Middle frontal gyrus (tissue), 1 donor: ENCODE results near the gene KBTBD4.
"Not testable (repeated sequence)": the region's sequence is repeated elsewhere in the genome, so short reads cannot be mapped to it uniquely, and the experiment has no call there.

ENCODE experiments used
- DNase-seq: peaks from one replicate; pipeline ENCODE4 v3.0.0-alpha.2; 2015; ENCODE audit warnings: low spot score; ENCODE audit errors: extremely low spot score

Gene KBTBD4

GRCh38 chr11:47589977-47590861, 11.4 kb upstream of the KBTBD4 start:
- no peak for DNase-seq

DNA sequence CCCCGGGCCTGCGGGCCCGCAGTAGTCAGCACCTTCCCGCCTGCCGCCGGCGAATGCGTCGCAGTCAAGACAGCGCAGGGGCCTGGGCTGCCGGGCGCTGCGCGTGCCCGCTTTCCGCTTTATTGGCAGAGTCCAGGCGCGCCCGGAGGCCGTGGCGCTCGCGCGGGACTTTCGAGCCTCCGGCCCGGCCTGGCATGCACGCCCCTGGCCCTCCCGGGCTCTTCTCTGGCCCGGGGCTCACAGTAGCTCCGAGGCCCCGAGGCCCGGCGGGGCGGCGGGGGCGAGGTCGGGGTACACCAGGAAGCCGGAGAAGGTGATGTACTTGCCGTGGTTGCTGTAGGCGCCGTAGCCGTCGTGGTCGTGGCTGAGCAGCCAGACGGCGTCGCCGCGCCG, 10.8 kb upstream of the KBTBD4 start:
- no peak for DNase-seq

DNA sequence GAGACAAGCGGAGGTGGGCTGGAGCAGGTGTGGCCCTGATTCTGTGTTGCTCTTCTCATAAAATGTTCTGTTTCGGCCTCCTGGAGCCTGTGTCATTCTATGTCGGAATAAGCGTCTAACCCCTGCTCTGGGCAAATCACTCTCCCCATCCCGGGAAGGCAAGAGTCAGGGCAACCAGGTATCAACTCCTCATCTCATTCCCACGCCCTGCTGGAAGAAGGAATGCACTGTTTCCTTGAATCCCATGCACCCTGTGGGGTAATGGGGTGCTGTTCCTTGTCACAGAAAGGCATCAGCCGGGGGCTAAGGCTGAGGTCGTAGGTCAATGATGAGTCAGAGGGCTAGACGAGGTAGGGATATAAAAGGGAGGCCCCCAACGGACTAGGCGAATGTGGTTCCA, 10.3 kb upstream of the KBTBD4 start:
- no peak for DNase-seq

- DNase-seq: no peak
Observed at GRCh38 chr11:47587723-47588326, 9.1 kb upstream of the KBTBD4 start.

DNA sequence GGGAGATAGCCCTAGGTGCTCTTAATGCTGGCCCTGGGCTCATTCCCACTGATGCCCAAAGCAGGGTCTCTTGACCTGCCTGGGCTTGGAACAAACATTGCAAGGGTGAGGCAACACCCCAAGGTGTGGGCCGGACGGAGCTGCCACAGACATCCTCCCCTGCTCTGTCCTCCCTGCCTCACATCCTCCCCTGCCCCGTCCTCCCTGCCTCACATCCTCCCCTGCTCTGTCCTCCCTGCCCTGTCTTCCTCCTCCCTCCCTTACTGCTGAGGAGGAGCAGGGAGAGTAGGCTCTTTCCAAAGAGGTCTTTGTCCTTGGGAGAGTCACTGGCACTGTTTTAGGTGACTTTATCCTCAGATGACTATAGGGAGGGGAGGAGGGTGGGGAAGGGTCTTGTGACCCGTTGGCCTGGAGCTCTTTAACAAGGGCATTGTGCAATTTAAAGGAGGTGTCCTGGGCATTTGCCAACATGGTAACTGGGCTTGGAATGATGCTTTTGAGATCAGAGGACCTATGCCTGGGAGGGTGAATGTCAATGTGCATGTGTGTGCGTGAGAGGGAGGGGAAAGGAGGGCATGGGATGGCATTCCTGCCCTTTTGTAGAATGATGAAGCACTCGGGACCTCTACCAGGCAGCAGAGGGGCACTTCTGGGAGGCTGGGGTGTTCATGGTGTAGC, 8.4 kb upstream of the KBTBD4 start:
- DNase-seq: no peak

DNA sequence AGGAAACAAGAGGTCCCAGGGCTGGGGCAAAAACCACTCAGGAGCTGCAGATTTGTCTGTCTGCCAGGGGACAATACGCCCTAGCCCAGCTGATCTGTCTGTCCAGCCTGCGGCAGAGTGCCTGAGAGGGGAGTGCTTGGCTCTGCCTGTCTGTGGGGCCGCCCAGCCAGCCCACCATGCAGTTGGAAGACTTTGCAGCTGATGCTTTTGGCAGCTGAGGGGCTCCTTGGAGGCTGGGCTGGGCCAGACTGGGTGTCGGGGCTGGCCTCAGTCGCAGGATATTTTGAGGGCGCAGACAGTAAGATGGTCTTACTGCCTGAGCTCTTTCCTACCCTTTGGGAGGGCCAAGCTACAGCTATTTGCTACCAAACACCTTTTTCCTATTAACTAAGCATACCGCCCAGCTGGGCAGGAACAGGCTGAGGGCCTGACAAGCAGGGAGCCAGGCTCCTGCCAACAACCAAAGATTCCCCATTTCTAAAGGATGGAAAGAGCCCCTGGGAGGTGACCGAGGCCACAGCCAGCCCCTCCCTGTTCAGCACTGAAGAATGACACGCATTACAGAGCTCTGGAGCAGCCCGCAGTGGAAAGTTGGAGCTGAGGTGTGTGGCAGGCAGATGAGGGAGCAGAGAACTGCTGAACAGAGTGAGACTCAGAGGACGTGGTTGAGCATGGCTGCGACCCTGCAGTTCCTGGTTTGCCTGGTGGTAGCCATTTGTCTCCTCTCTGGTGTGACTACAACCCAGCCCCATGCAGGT, 7.5 kb upstream of the KBTBD4 start, which contains the start of gene FAM180B:
Gene FAM180B, plus strand, starts transcription at position 581 of the 758 bp plus-strand sequence. Its CDS starts 91 bp downstream, at position 672.
- DNase-seq: no peak

GRCh38 chr11:47583844-47584243, 5.1 kb upstream of the KBTBD4 start:
- no peak for DNase-seq

- DNase-seq: no peak
Observed at GRCh38 chr11:47577460-47578041, 1.2 kb downstream of the KBTBD4 start.

DNA sequence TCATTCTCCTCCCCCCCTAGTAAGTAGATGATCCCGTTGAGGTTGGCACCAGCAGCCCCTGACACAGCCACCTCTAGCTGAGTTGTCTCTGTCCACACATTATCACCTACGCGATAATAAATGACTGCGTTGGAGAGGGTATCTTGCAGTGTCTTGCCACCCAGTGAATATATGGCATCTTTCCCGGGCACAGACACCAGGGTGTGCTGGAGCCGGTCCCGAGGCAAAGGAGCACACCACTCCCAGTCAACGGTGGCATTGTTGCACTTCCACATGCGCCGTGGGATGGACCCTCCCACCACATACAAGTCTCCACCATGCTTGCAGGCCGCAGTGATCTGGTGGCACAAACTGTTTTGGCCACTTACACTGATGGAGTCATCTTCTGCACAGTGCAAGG, 5.4 kb downstream of the KBTBD4 start:
- DNase-seq: no peak

DNA sequence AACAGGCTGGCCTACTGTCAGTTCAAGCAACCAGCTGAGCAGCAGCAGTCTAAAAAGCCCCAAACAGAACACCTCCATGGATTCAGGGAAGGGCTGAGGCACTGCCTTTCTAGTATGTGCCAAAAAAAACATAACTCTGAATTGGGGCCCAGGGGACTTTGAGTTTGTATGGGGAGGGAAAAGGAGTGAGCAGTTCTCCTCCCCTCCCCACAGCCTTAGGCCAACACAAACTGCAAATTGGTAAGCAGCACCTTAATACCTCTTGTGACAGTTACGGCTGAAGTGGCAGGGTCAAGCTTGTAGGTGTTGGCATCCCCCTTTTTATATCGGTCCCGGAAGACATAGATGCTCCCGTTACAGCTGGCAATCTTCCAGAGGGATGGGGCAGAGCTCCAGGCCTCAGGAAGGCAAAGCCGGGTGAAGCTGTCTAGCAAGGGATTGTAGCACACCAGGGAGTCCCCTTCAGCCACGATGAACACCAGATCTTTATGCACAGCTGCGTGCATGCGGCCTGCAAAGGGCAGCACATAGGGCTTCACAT, 6.0 kb downstream of the KBTBD4 start:
- no peak for DNase-seq

- DNase-seq: no peak
Observed at GRCh38 chr11:47571895-47572294, 6.9 kb downstream of the KBTBD4 start.

DNA sequence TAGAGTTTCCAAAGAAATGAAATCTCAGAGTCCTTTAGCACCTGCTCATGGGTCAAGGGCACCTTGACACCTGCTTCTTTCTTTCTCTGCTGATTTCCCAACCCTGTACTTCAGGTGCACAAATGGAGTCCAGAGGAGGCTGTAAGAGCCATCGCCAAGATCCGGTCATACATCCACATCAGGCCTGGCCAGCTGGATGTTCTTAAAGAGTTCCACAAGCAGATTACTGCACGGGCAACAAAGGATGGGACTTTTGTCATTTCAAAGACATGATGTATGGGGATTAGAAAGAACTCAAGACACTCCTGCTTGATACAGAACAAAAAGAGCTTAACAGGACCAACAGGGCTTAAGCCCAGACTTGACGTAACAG, 7.4 kb downstream of the KBTBD4 start:
- DNase-seq: no peak

- DNase-seq: no peak
Observed at GRCh38 chr11:47570651-47571356, 8.0 kb downstream of the KBTBD4 start.

GRCh38 chr11:47569646-47570045, 9.1 kb downstream of the KBTBD4 start:
- DNase-seq: no peak

GRCh38 chr11:47566149-47566698, 12.5 kb downstream of the KBTBD4 start:
- DNase-seq: no peak

GRCh38 chr11:47565340-47566148, 13.2 kb downstream of the KBTBD4 start, which contains the start of gene PTPMT1:
TSS of gene PTPMT1 (plus strand) at chr11:47565599. CDS start at chr11:47565623, 24 bp downstream.
- DNase-seq: no peak

- DNase-seq: no peak
Observed at GRCh38 chr11:47564933-47565339, 13.8 kb downstream of the KBTBD4 start.

DNA sequence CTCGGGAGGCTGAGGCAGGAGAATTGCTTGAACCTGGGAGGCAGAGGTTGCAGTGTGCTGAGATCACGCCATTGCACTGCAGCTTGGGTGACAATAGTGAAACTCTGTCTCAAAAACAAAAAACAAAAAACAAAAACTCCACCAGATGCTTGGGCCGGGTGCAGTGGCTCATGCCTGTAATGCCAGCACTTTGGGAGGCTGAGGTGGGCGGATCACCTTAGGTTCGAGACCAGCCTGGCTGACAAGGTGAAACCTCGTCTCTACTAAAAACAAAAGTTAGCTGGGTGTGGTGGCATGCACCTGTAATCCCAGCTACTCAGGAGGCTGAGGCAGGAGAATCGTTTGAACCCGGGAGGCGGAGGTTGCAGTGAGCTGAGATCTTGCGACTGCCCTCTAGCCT, 14.4 kb downstream of the KBTBD4 start:
- not testable (repeated sequence) for DNase-seq

DNA sequence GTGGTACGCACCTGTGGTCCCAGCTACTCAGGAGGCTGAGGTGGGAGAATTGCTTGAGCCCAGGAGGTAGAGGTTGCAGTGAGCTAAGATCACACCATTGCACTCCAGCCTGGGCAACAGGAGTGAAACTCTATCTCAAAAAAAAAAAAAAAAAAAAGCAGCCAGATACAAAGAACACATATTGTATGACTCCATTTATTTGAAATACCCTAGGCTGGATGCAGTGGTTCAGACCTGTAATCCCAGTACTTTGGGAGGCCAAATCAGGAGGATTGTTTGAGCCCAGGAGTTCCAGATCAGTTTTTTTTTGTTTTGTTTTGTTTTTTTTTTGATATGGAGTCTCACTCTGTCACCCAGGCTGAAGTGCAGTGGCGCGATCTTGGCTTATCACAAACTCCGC, 16.4 kb downstream of the KBTBD4 start:
- not testable (repeated sequence) for DNase-seq
